Measurements from ENCODE around the gene LTF. TPM values are rescaled to one million over a fixed set of nuclear protein-coding genes. Genes with fewer than 3 reads are reported as not detected.
"Not testable (repeated sequence)": the region's sequence is repeated elsewhere in the genome, so short reads cannot be mapped to it uniquely, and the experiment has no call there.

LTF gene
- total and polyA plus RNA-seq, 2 donors (not counting 1 experiment from before 2014, with no cell fraction given): 0.22 TPM; not detected in 1

DNA sequence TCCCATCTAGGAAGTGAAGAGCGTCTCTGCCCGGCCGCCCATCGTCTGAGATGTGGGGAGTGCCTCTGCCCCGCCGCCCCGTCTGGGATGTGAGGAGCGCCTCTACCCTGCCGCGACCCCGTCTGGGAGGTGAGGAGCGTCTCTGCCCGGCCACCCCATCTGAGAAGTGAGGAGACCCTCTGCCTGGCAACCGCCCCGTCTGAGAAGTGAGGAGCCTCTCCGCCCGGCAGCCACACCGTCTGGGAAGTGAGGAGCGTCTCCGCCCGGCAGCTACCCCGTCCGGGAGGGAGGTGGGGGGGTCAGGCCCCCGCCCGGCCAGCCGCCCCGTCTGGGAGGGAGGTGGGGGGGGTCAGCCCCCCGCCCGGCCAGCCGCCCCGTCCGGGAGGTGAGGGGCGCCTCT, 29.8 kb upstream of the LTF start:
- H3K9me3 Mint-ChIP-seq (ENCODE audit: insufficient read depth); H3K27me3 Mint-ChIP-seq; H3K27me3 ChIP-seq (replicated peaks in 1 of 4; ENCODE audit: control extremely low read depth in 1 of 4, control insufficient read depth in 3 of 4, insufficient read depth in 4 of 4, low read length in 3 of 4); H3K9ac ChIP-seq (ENCODE audit: low read length); H4K20me1 ChIP-seq (ENCODE audit: control insufficient read depth, insufficient read depth, low read length, poor library complexity, severe bottlenecking); H3K9me3 ChIP-seq (ENCODE audit: control extremely low read depth in 1 of 3, control insufficient read depth in 2 of 3, insufficient read depth in 1 of 3, low read length in 2 of 3); H2AFZ ChIP-seq (ENCODE audit: insufficient read depth, low read depth, low read length, poor library complexity, severe bottlenecking); CTCF ChIA-PET; H3K36me3 ChIP-seq (replicated peaks in 1 of 2; ENCODE audit: control extremely low read depth in 1 of 2, control insufficient read depth in 1 of 2, extremely low read depth in 1 of 2, insufficient read depth in 2 of 2, low read length in 1 of 2); H3K27ac ChIP-seq (ENCODE audit: low read length in 2 of 2); intact Hi-C loops (cut with micrococcal nuclease); H3K4me3 Mint-ChIP-seq; DNase-seq; POLR2A ChIA-PET; H3K4me3 ChIP-seq (ENCODE audit: control extremely low read depth in 1 of 5, extremely low read depth in 1 of 5, insufficient read depth in 1 of 5, low read depth in 2 of 5, low read length in 4 of 5); H3K4me2 ChIP-seq (replicated peaks; ENCODE audit: low read depth, low read length, poor library complexity, severe bottlenecking); ATAC-seq (ENCODE audit: low read depth); H3K27ac Mint-ChIP-seq; H3K79me2 ChIP-seq (ENCODE audit: control insufficient read depth, insufficient read depth, low read length): not testable (repeated sequence)
- peaks cover 16% of the 10 kb centered on the region for H3K4me1 Mint-ChIP-seq
- peaks cover 10 to 11% of the 10 kb centered on the region in 2 donors for H3K4me1 ChIP-seq (ENCODE audit: control insufficient read depth in 2 of 2, insufficient read depth in 2 of 2, low read length in 2 of 2)
- WGBS (ENCODE audit: insufficient coverage): 97% methylated on average over 7 of the region's 33 CpGs

DNA sequence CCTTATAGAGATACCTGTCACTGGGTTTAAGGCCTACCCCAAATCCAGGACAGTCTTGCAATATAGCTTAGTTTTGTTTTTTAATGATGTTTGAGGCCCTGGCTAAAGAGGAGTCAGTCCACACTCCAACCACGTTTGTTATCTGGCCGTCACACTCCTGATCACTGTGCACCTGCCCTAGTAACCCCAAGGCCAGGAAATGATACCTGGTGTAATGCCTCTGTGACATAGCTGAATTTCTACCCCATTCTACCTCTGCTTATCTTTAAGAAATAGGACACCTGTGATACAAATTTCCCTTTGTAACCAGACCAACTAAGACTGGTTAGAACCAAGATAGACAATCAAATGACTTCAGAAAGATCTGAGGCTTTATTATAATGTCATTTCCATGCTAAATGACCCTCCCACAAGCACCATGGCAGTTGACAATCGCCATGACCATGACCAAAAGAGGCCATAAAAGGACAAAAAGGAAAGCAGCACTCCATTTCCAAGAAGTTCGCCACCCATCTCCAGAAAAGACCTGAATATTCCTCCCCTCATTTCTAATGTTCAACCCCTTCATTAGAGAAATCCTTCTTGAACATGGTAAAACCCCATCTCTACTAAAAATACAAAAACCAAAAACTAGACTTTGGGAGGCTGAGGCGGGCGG, 28.3 kb upstream of the LTF start:
- Histone ChIP-seq H3K9ac (ENCODE audit: low read length) (no peak overlapping the region), H3K4me2 (replicated peaks; ENCODE audit: low read depth, low read length, poor library complexity, severe bottlenecking) (no peak overlapping the region), H3K27ac (ENCODE audit: low read length in 2 of 2) (no peak overlapping the region), H4K20me1 (ENCODE audit: control insufficient read depth, insufficient read depth, low read length, poor library complexity, severe bottlenecking) (no peaks in the 10 kb centered on the region), H3K79me2 (ENCODE audit: control insufficient read depth, insufficient read depth, low read length) (no peaks in the 10 kb centered on the region), H3K36me3 (replicated peaks in 1 of 2; ENCODE audit: control extremely low read depth in 1 of 2, control insufficient read depth in 1 of 2, extremely low read depth in 1 of 2, insufficient read depth in 2 of 2, low read length in 1 of 2) (no peaks in the 10 kb centered on the region), H3K27me3 (replicated peaks in 1 of 4; ENCODE audit: control extremely low read depth in 1 of 4, control insufficient read depth in 3 of 4, insufficient read depth in 4 of 4, low read length in 3 of 4) (peaks cover 0 to 3% (median under 1%) of the 10 kb centered on the region in 4 experiments), H2AFZ (ENCODE audit: insufficient read depth, low read depth, low read length, poor library complexity, severe bottlenecking) (no peak overlapping the region), H3K9me3 (ENCODE audit: control extremely low read depth in 1 of 3, control insufficient read depth in 2 of 3, insufficient read depth in 1 of 3, low read length in 2 of 3) (no peaks in the 10 kb centered on the region), H3K4me3 (ENCODE audit: control extremely low read depth in 1 of 5, extremely low read depth in 1 of 5, insufficient read depth in 1 of 5, low read depth in 2 of 5, low read length in 4 of 5) (no peak overlapping the region), H3K4me1 (ENCODE audit: control insufficient read depth in 2 of 2, insufficient read depth in 2 of 2, low read length in 2 of 2) (peaks cover 19 to 20% of the 10 kb centered on the region in 2 donors)
- DNase-seq (no peak), ATAC-seq (ENCODE audit: low read depth) (no peak)
- no peaks in the 10 kb centered on the region for H3K9me3 Mint-ChIP-seq (ENCODE audit: insufficient read depth)
- H3K27ac Mint-ChIP-seq: peak overlapping the region; percentile 38
- CTCF ChIA-PET: interaction anchor here (0.7 to 9.1 kb wide), 6 partner anchors 14 to 217 kb away, joined by 3 to 275 read pairs (median 6); no protein-coding TSS in a partner anchor
- H3K4me1 Mint-ChIP-seq: peaks cover 22% of the 10 kb centered on the region
- POLR2A ChIA-PET: interaction anchor here (0.6 to 1.2 kb wide), 3 partner anchors 46 to 569 kb away, joined by 3 to 8 read pairs (median 4); no protein-coding TSS in a partner anchor
- intact Hi-C loops (cut with micrococcal nuclease): no loop called here
- WGBS (ENCODE audit: insufficient coverage): 86% methylated on average over 5 of the region's 6 CpGs
- TF ChIP-seq CTCF (IDR thresholded peaks at IDR 0.05) (no peak), EZH2 (IDR thresholded peaks at IDR 0.05; ENCODE audit: borderline replicate concordance, insufficient read depth, low read depth, low read length, poor library complexity, severe bottlenecking) (no peak)
- no peak overlapping the region for H3K4me3 Mint-ChIP-seq
- H3K27me3 Mint-ChIP-seq: no peaks in the 10 kb centered on the region
